Right lobe of liver (tissue), 6 donors: ENCODE results near the gene TOR4A. TPM values are rescaled to one million over a fixed set of nuclear protein-coding genes. Genes with fewer than 3 reads are reported as not detected.
A peak's percentile ranks its signal among the peaks of the same experiment; 100 is the strongest.

Experiments used
- ATAC-seq, 4 donors: fragments of 200-7000 bp; cut with Tn5 transposase; one replicate each; pipeline ENCODE4 v1.9.1; 2020; ENCODE audit warnings: mild to moderate bottlenecking in 4 of 4, moderate library complexity in 4 of 4
- DNase-seq, 3 donors: peaks; one replicate each; pipeline ENCODE4 v3.0.0-alpha.2; 2020
- H3K27ac ChIP-seq, 3 donors: fragments of 200-600 bp; one replicate each; pipeline ENCODE4 v1.8.0; 2022
- H3K27me3 ChIP-seq, 2 donors: fragments of 200-600 bp; one replicate each; pipeline ENCODE4 v1.8.0; 2022
- H3K36me3 ChIP-seq, 4 donors: fragments of 200-600 bp; sonication (generic) in 1 of 4; one replicate each; pipeline versions ENCODE4 v1.5.1 to v1.8.0; 2017 to 2022; ENCODE audit warnings: control low read depth in 1 of 4
- H3K4me1 ChIP-seq, 4 donors: fragments of 200-600 bp; sonication (generic) in 1 of 4; one replicate each; pipeline versions ENCODE4 v1.5.1 to v1.8.0; 2017 to 2022; ENCODE audit warnings: control low read depth in 1 of 4
- H3K4me3 ChIP-seq, 3 donors: fragments of 200-600 bp; one replicate each; pipeline ENCODE4 v1.8.0; 2022
- H3K9me3 ChIP-seq, 4 donors: fragments of 200-600 bp; sonication (generic) in 1 of 4; one replicate each; pipeline versions ENCODE4 v1.5.1 to v1.8.0; 2017 to 2022; ENCODE audit warnings: control low read depth in 1 of 4
- CTCF ChIP-seq, 4 donors: fragments of 200-600 bp in 3 of 4; fragments of 450-650 bp in 1 of 4; IDR thresholded peaks; one replicate each; pipeline versions ENCODE4 v1.5.1 to v1.8.0; 2016 to 2022; ENCODE audit warnings: antibody characterized with exemption in 4 of 4, mild to moderate bottlenecking in 2 of 4
- POLR2A ChIP-seq: fragments of 450-650 bp; IDR thresholded peaks from one replicate; pipeline ENCODE4 v1.6.1; 2017; ENCODE audit warnings: antibody characterized with exemption, mild to moderate bottlenecking
- WGBS: methylation state at CpG from one replicate; pipeline ENCODE4 v1.1.6; 2018; ENCODE audit warnings: low coverage, low lambda C conversion rate; ENCODE audit not compliant: insufficient coverage; ENCODE audit errors: missing lambda C conversion rate; 5-methylcytosine and 5-hydroxymethylcytosine counted together
- intact Hi-C, 2 donors: fragments of 100-400 bp; cut with DNase I; formaldehyde crosslinking; loops; one replicate each; pipeline versions ENCODE4 v1.11.2 to v1.14.1; 2022
- total RNA-seq, 6 experiments: library from RNA; depleted of rRNA in 2 of 6; stranded (reverse); fragments of >200 nt in 2 of 6; fragmentation: NEBNext Ultra II Directional in 3 of 6; extraction: Animal tissue kit (Norgen Biotek cat#: 25700) in 3 of 6; gene quantifications; one replicate each; pipeline versions ENCODE4 v1.1.0 to v1.2.4, GENCODE V29; 2016 to 2023
- donor health status: DM: no; HTN: yes; CAD: no.
- donor health status: DM: no; HTN: no; CAD: no.
- donor health status: DM: no; HTN: no; CAD: no.
- donor health status: DM: no; HTN: yes; CAD: no.
- donor health status: DM: no; HTN: yes; CAD: no.

The TOR4A gene
- total RNA-seq, 6 experiments from 2014 or later, result 2.2 to 4.9 (median 3.7) TPM

DNA sequence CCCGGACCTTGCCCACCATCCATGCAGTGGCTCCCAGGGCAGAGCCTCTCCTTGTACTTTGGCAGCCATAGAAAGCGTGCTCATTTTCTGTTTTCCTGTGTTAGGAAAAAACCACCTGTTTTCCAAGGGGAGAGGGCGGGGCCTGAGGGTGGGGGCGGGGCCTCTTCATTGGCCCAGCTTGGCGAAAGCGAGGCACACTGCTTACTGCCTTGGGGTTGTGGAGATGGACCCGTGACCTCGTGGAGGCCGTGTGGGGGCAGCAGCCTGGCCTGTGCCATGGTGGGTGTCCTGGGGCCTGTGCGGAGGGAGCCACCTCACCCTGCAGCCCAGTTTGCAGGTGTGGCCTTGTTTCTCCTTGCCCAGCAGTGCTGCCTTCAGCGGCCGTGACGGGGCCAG, 4.4 kb upstream of the TOR4A start:
- no CpG with 5 or more reads among the region's 13 CpGs for WGBS
- no peak for ATAC-seq
- Histone ChIP-seq H3K4me1 (peaks cover 0 to 23% (median 12%) of the 10 kb centered on the region in 4 donors), H3K27me3 (no peaks in the 10 kb centered on the region), H3K9me3 (no peaks in the 10 kb centered on the region), H3K36me3 (peaks cover 0 to 10% (median 0%) of the 10 kb centered on the region in 4 donors), H3K4me3 (no peak overlapping the region), H3K27ac (no peak overlapping the region)
- TF ChIP-seq POLR2A, result no peak
- TF ChIP-seq CTCF (IDR thresholded peaks at IDR 0.05), result no peak
- DNase-seq, result peak in 1 of 3 donors; percentile 50
- intact Hi-C loops, result no loop called here

- TF ChIP-seq CTCF (IDR thresholded peaks at IDR 0.05), result no peak
- ATAC-seq, result peak in 3 of 4 donors; percentile 2 to 30 (median 19)
- Histone ChIP-seq H3K4me1 (peaks cover 0 to 16% (median 10%) of the 10 kb centered on the region in 4 donors), H3K27ac (no peak overlapping the region), H3K36me3 (peaks cover 0 to 10% (median 0%) of the 10 kb centered on the region in 4 donors), H3K27me3 (no peaks in the 10 kb centered on the region), H3K4me3 (no peak overlapping the region), H3K9me3 (no peaks in the 10 kb centered on the region)
- intact Hi-C loops, result no loop called here
- peak; percentile 56 to 82 (median 64) for DNase-seq
- 38% methylated on average over 3 of the region's 15 CpGs for WGBS
Measured at GRCh38 chr9:137273611-137274320, 3.8 kb upstream of the TOR4A start.

GRCh38 chr9:137275203-137275587, 2.3 kb upstream of the TOR4A start:
- Histone ChIP-seq H3K27ac (no peak overlapping the region), H3K36me3 (peaks cover 0 to 10% (median 0%) of the 10 kb centered on the region in 4 donors), H3K9me3 (no peaks in the 10 kb centered on the region), H3K27me3 (no peaks in the 10 kb centered on the region), H3K4me1 (peaks cover 0 to 5% (median 0%) of the 10 kb centered on the region in 4 donors), H3K4me3 (no peak overlapping the region)
- intact Hi-C loops, result no loop called here
- WGBS, result 80% methylated on average over 8 of the region's 10 CpGs
- DNase-seq (peak in 1 of 3 donors; percentile 30), ATAC-seq (no peak)
- no peak for TF ChIP-seq POLR2A
- TF ChIP-seq CTCF (IDR thresholded peaks at IDR 0.05), result no peak

DNA sequence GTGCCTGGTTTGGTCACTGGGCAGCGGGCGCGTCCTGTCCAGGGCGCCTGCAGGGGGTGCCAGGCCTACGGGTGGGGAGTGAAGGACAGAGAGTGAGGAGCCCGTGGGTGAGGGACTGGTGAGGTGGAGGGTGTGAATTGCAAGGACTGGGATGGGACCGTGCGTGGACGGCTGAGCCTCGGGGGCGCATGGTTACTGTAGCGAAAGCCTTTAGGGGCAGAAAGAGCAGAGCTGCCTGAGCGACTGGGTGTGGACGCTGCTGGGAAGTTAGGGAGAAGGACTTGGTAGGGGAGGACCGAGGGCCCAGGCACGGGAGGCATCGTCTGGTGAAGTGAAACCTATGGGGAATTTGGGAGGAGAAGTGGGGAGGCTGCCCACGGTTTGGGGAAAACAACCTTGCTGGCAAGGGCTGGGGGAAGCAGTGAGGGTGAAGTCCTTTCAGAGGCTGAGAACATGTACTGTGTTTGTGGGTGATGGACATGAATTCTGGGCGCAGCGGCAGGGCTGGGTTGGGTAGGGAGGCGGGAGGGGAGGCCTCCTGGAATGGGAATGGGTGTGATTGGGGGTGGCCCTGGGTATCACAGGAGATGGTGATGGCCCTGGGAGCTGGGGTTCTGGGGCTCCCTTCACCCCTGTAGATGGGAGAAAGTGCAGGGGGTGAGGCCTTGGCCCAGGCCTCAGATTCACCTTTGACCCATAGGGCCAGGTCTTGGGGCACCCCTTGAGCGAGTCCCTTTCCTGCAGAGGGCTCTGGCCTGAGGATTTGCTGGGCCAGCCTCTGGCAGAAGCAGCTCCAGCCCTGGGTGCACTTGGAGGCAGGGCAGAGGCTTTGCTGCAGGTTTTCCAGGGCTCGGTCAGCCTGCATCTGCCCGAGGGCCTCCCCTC, 1.7 kb upstream of the TOR4A start:
- H3K27ac ChIP-seq, result peak overlapping the region in 2 of 3 donors; percentile 70 to 95
- ATAC-seq (no peak), DNase-seq (peak in 2 of 3 donors; percentile 28 to 51)
- TF ChIP-seq CTCF (IDR thresholded peaks at IDR 0.05), result no peak
- TF ChIP-seq POLR2A, result no peak
- WGBS, result 84% methylated on average over 15 of the region's 24 CpGs
- H3K36me3 ChIP-seq, result peaks cover 0 to 10% (median 0%) of the 10 kb centered on the region in 4 donors
- no peaks in the 10 kb centered on the region for H3K9me3 ChIP-seq
- H3K27me3 ChIP-seq, result no peaks in the 10 kb centered on the region
- H3K4me3 ChIP-seq, result no peak overlapping the region
- intact Hi-C loops, result no loop called here
- H3K4me1 ChIP-seq, result peaks cover 0 to 5% (median 0%) of the 10 kb centered on the region in 4 donors
